A673 (cell line): ENCODE measurements around the gene MLN. TPM values are rescaled to one million over a fixed set of nuclear protein-coding genes. Genes with fewer than 3 reads are reported as not detected.

Experiments used
- BruUV-seq: library from RNA; stranded (reverse); fragments of 400-500 nt; replicated peaks from 2 replicates; lab custom pipeline; 2021; lab: Mats Ljungman, UMichigan
- CTCF ChIA-PET: fragments of 300-600 bp; sonication (Branson Sonifier 250); formaldehyde crosslinking; loops from one replicate; lab custom pipeline; 2022; ENCODE audit warnings: antibody characterized with exemption; lab: Charles Lee
- POLR2A ChIA-PET: fragments of 300-600 bp; sonication (Branson Sonifier 250); formaldehyde crosslinking; loops from one replicate; lab custom pipeline; 2022; ENCODE audit warnings: antibody characterized with exemption; ENCODE audit not compliant: low non-redundant PET; lab: Charles Lee
- DNase-seq: peaks from one replicate; pipeline ENCODE4 v3.0.0-alpha.2; 2015; ENCODE audit warnings: low spot score
- H3K27ac ChIP-seq: fragments of 200-600 bp; sonication (generic); 2 replicates; pipeline ENCODE4 v1.5.1; 2016; ENCODE audit warnings: mixed run types, low read depth, mild to moderate bottlenecking, mixed read lengths, antibody characterized with exemption, low read length; ENCODE audit not compliant: poor library complexity, severe bottlenecking
- H3K27me3 ChIP-seq: fragments of 200-600 bp; sonication (generic); replicated peaks from 2 replicates; pipeline ENCODE4 v1.6.1; 2017; ENCODE audit warnings: mixed run types, low read depth, mild to moderate bottlenecking, mixed read lengths, antibody characterized with exemption, low read length; ENCODE audit not compliant: insufficient read depth, poor library complexity
- H3K36me3 ChIP-seq: fragments of 200-600 bp; sonication (generic); 2 replicates; pipeline ENCODE4 v1.6.1; 2016; ENCODE audit warnings: mixed run types, mild to moderate bottlenecking, mixed read lengths, antibody characterized with exemption, low read length; ENCODE audit not compliant: insufficient read depth, poor library complexity, severe bottlenecking
- H3K4me1 ChIP-seq: fragments of 200-600 bp; sonication (generic); 2 replicates; pipeline ENCODE4 v1.6.1; 2017; ENCODE audit warnings: mixed run types, mild to moderate bottlenecking, mixed read lengths, antibody characterized with exemption, low read length; ENCODE audit not compliant: insufficient read depth, poor library complexity, severe bottlenecking
- H3K4me3 ChIP-seq: fragments of 200-600 bp; sonication (generic); 2 replicates; pipeline ENCODE4 v1.5.1; 2016; ENCODE audit warnings: low read depth, mixed run types, mild to moderate bottlenecking, mixed read lengths, low read length; ENCODE audit not compliant: poor library complexity, severe bottlenecking
- H3K9me3 ChIP-seq: fragments of 200-600 bp; sonication (generic); 2 replicates; pipeline ENCODE4 v1.6.1; 2016; ENCODE audit warnings: mixed run types, low read depth, mild to moderate bottlenecking, mixed read lengths, antibody characterized with exemption, low read length; ENCODE audit not compliant: poor library complexity, severe bottlenecking
- CTCF ChIP-seq: fragments of 300-800, 200-600 bp; sonication (generic); conservative IDR thresholded peaks from 2 replicates; pipeline ENCODE4 v1.5.1; 2017; ENCODE audit warnings: low read depth, mild to moderate bottlenecking, antibody characterized with exemption, low read length, moderate library complexity, mixed read lengths
- EZH2 ChIP-seq: fragments of 200-600 bp; sonication (generic); IDR thresholded peaks from 2 replicates; pipeline ENCODE4 v1.6.1; 2017; ENCODE audit warnings: borderline replicate concordance, low read depth, mild to moderate bottlenecking, mixed read lengths, antibody characterized with exemption, low read length; ENCODE audit not compliant: poor library complexity, severe bottlenecking
- intact Hi-C: fragments of 100-400 bp; cut with micrococcal nuclease; formaldehyde crosslinking; loops from one replicate; pipeline ENCODE4 v1.10.0; 2022; ENCODE audit not compliant: unreplicated experiment
- total RNA-seq: library from RNA; stranded (reverse); gene quantifications from 2 replicates; pipeline ENCODE4 v1.2.3, GENCODE V29; 2021

The MLN gene
- total RNA-seq, 1 experiment from 2014 or later: not detected

GRCh38 chr6:33813990-33814985, 10.5 kb upstream of the MLN start:
- Histone ChIP-seq H3K36me3 (no peaks in the 10 kb centered on the region), H3K27me3 (no peaks in the 10 kb centered on the region), H3K4me3 (no peak overlapping the region), H3K9me3 (no peaks in the 10 kb centered on the region), H3K4me1 (peaks cover 24% of the 10 kb centered on the region), H3K27ac (no peak overlapping the region)
- no TSS peak for BruUV-seq
- DNase-seq: no peak
- TF ChIP-seq EZH2 (no peak), CTCF (no peak)
- CTCF ChIA-PET: interaction anchor here (0.6 kb wide), 1 partner anchor 214 kb away, joined by 3 read pairs; no protein-coding TSS in a partner anchor
- POLR2A ChIA-PET: no interaction called here
- intact Hi-C loops: no loop called here

GRCh38 chr6:33813246-33813904, 9.6 kb upstream of the MLN start:
- intact Hi-C loops: no loop called here
- no peak overlapping the region for H3K27ac ChIP-seq

More at GRCh38 chr6:33813246-33813904, 9.6 kb upstream of the MLN start:
- CTCF ChIA-PET: no interaction called here
- Histone ChIP-seq H3K27me3 (no peaks in the 10 kb centered on the region), H3K36me3 (no peaks in the 10 kb centered on the region), H3K4me1 (peaks cover 33% of the 10 kb centered on the region), H3K9me3 (no peaks in the 10 kb centered on the region), H3K4me3 (no peak overlapping the region)
- POLR2A ChIA-PET: no interaction called here
- no TSS peak for BruUV-seq
- DNase-seq: no peak
- no peak for TF ChIP-seq EZH2
- no peak for TF ChIP-seq CTCF
